HL-60/S4 treated with retinoic acid at 250 ng/mL for 4 days and 3 days (cell line): ENCODE measurements around the gene RMND1.
"Not testable (repeated sequence)": the region's sequence is repeated elsewhere in the genome, so short reads cannot be mapped to it uniquely, and the experiment has no call there.

Experiments
- in situ Hi-C: fragments of 300-500 bp; cut with MboI; formaldehyde crosslinking; loops from 2 replicates; pipeline ENCODE4 v1.7.0; 2022; ENCODE audit warnings: low sequenced_read_pairs

RMND1 gene

DNA sequence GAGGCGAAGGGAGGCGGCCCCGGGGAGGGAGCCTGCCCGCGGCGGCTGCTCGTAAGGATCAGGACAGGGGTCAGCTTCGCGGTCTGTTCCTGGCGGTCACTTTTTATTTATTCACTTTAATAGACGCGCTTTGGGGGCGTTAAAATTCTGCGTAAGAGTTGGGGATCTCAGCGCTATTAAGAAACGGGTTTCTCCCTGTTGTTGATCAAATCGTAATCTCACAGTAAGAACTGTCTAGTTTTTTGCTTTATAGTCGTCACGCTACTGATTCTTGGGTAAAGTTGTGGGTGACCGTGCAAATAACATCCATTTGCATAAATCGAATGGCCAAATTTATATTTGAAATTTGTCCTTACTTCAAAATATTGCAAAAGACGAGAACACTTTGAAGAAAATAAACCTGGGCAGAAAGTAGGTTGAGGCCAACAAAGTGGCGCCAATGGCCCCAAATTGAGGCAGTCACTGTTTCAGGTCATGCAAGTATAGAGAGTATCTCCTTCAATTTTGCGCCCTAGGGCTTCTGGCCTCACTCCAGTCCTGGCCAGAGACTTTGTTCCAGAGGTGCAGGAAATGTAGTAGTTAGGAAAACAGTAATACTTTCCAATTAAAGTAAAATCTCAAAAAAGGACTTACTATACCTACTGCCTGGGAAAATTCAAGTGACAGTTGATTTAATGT is 963 bp upstream of the RMND1 start:
- in situ Hi-C loops = no loop called here

DNA sequence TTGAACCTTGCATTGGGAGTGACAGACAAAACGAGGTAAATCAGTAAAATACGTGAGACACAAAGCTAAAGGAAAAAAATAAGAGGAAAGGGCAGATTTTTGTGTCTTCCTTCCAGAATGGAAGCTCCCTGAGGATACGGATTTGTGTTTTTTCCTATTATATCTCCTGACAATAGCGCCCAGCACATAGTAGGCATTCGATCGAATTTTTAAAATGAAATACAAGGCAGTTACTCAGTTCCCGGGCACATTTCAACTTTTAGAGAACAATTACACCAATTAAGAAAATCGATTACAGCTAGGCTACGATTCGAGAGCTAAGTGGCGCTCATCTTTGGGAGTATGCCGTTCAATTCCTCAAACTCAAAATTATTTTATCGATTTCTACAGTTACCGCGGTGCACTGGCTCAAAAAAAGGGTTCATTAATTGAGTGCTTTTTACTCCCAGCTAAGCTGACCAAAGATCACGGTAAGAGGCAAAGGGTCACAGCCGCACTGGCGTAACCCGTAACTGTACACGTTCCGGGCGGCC is 443 bp downstream of the RMND1 start:
- in situ Hi-C loops = no loop called here

DNA sequence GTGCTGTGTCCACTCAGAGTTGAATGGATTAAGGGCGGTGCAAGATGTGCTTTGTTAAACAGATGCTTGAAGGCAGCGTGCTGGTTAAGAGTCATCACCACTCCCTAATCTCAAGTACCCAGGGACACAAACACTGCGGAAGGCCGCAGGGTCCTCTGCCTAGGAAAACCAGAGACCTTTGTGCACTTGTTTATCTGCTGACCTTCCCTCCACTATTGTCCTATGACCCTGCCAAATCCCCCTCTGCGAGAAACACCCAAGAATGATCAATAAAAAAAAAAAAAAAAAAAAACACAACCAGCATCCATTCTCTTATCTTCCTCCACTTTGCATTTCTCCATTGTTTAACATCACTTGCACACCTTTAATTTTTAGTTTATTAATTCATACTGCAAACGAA is 998 bp downstream of the RMND1 start:
- in situ Hi-C loops = not testable (repeated sequence)

DNA sequence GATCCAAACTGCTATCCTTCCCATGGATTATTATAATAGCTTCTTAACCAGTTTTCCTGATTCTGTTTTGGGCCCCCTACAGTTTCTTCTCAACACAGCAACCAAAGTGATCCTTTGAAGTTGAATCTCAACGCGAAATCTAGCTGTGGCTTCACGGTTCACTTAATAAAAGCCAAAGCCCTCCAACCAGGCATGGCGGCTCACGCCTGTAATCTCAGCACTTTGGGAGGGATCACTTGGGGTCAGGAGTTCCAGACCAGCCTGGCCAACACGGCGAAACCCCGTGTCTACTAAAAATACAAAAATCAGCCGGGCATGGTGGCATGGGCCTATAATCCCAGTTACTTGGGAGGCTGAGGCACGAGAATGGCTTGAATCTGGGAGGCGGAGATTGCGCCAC is 3.3 kb downstream of the RMND1 start:
- in situ Hi-C loops = no loop called here

DNA sequence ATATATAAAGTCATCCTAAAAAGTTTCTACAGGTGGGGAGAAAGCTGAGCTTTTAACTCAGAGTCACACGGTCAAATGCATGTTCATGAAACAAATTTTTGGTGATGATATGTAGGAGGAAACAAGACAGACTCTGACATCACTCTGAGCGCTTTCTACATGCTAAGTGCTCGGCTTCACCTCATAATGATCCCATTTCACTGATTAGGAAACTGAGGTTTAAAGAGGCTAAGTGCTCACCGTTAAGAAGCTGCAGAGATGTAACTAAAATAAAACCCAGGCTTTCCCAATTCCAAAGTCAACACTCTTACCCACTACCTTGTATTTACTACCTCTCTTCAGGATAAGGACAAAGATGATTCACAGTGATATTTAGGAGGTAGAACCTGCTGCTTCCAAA is 4.7 kb downstream of the RMND1 start:
- in situ Hi-C loops = no loop called here

DNA sequence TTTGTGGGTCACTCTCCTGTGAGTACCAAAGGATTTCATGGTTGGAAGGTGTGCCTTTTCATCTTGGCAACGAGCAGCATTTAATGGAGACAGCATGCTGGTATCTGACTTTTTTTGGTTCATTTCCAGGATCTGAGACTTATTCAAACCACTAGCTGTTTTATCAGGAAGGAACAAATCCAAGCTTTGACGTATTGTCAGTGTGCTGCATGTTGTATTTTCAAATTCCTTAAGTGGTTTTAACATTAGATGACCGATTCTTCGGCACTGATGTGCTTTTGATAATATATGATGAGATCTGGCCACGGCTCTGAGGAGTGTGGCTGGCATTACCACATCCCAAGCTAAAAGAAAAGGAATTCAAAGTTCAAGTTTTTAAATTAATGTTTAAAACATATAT is 6.4 kb downstream of the RMND1 start:
- in situ Hi-C loops = no loop called here

DNA sequence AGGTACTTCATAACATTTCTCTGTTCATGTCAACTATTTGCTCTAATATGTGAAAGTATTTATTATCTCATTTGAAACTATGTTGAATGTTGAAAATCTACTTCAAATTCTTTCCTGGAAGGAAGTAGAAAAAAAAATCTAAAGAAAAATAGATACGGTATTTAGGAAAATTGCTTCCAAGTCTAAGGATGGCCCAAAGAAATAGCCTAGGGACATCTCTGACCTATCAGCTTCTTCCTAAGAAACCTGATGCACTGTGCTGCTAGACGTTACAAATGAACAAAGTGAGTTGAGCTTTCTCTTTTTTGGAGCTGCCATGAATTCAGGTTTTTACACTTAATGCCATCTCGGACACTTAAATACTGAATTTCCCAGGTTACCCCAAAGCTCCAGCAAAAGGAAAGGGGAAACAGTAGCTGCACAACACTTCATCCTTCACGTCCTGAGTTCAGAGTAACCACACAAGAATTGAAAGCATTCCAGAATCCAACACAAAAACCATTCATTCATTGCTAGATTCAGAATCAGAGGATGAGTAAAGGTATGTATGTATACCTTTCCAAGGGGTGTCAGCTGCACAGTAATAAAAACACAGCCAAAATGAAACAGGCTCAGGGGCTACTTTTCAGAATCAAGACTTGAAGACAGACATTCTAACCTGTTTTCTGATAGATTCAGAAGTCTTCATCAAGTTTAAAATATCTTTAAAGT is 7.9 kb downstream of the RMND1 start:
- in situ Hi-C loops = no loop called here

DNA sequence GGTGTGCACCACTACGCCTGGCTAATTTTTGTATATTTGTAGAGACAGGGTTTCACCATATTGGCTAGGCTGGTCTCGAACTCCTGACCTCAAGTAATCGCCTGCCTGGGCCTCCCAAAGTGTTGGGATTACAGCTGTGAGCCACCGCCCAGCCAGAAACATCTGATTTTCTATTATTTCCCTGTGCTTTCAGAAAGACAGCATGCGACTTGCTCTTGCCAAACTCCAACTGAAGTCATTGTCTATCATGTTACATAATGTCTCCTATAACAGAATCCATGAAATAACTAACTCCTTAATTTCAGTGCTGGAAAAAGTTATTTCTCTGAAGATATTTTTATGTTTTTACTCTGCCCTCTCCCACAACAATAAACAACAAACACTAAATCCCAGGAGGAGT is 8.5 kb downstream of the RMND1 start:
- in situ Hi-C loops = no loop called here

DNA sequence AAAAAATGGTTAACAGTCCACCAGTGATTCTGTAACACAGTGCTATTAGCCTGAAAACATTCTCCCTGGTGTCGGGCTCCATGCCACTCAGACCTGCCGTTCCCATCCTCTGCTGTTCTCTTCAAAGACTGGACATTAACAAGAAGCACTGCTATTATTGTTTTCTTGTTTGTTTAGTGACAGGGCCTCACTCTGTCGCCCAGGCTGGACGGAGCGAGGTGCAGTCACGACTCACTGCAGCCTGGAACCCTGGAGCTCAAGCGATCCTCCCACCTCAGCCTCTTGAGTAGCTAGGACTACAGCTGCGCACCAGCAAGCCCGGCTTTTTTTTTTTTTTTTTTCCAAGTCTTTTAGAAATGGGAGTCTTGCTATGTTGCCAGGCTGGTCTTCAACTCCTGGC is 9.6 kb downstream of the RMND1 start:
- in situ Hi-C loops = no loop called here

DNA sequence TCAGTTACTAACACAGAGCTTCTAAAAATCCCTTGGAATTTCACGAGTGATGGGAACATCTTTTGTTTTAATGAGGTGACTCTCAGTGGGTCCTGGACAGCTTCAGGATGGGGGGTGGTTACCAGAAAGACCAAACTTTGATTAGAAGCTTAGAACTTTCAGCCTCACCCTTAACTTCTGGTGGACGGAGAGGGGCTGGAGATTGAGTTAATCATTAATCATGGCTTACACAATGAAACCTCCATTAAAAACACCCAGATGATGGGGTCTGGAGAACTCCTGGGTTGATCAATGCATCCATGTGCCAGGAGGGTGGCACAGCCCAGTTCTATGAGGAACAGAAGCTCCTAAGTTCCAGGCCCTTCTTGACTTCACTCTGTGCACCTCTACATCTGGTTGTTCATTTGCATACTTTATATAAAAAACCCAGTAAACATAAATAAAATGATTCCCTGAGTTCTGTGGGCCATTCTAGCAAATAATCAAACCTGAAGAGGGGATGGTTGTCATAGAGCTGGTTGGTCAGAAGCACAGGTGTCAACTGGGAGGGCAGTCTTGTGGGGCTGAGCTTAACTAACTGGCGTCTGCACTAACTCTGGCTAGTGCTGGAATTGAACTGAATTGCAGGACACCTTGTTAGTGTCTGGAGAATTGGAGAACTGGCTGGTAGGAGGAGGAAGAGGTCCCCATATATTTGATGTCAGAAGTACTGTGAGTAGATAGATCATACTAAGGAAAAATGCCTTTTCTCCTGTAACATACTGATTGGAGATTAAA is 10.3 kb downstream of the RMND1 start:
- in situ Hi-C loops = no loop called here

DNA sequence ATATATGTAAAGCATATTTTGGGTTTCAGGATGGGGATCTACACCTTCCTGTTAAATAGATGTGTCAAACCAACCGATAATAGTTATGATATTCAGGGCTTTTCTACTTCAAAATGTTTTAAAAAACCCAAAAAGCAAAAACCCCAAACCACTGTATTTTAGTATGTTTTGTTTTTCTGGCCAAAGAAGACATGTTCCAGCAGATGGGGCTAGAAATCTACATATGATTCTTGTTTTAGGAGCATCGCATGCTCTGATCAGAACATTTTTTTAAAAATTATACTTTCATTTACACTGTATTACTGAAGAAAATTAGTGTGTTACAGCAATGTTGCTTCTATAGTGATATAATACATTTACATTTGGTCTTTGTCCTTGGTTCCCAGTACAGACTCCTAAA is 11.0 kb downstream of the RMND1 start:
- in situ Hi-C loops = no loop called here

DNA sequence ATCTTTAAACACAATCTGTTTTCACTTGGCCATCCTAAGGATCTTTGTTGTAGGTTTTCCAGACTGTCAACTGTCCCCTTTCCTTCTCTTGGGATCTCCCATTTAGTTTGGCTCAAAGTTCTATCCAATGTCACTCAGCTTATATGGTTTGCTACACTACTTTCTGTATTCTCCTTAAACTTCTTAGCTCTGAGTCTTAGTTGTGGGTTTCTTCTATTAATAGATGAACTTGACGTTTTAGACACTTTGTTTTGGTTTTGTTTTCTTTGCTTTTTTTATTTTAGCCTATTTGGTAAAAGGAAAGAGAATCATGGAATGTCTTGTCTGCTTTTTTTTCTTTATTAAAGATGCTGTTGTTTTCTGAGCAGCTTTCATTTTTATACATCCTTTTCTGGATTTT is 11.4 kb downstream of the RMND1 start:
- in situ Hi-C loops = no loop called here

DNA sequence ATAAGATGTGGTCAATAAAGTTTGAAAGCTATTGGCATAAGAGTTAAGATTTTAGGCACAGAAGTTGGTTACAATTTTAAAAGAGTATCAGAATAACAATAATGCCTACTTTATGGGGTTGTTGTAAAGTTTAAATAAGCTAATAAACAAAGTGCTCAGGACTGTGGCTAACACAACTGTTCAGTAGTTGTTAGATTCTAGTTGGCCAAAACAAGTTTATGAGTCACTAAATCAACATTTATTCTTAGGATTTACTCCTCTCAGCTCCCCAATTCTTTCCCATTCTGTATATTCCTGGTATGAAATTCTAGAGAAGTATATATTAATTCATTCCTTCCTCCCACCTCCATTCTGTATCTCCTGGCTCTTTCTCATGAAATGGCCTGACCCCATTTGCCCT is 14.5 kb downstream of the RMND1 start:
- in situ Hi-C loops = no loop called here

DNA sequence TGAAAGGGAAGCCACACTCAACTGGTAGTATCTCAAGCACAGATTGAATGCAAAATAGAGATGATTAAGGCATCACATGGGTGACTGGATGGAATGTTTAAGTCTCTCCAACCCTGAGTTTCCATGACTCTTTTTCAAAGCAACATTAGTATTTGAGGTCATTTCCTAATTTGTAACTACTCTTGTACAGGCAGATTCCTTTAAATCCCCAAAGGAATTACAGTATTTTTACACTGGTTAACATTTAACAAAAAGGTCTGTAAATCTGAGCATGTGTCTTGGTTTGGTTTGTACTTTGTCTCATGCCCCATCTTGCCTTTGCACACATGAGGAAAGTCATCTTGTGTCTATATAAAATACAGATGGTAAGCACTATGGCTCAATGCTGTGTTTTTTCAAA is 15.1 kb downstream of the RMND1 start:
- in situ Hi-C loops = no loop called here

DNA sequence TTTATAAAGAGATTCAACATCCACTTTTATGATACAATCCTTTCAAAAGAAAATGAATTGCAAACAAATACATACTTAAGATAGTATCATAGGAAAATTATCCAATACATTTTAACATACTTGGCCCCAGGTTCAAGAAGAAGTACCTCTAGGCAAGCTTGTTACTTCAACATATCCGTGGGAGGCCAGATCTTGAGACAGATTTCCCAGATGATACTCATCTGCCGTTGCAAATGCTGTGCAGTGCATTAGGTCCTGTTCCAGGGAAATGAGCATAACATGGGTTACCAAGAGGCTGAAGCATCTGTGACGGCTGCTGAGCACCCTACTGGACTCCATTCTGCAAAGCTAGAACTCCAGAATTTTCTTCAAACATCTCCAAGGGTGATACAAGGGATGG is 15.6 kb downstream of the RMND1 start:
- in situ Hi-C loops = no loop called here

DNA sequence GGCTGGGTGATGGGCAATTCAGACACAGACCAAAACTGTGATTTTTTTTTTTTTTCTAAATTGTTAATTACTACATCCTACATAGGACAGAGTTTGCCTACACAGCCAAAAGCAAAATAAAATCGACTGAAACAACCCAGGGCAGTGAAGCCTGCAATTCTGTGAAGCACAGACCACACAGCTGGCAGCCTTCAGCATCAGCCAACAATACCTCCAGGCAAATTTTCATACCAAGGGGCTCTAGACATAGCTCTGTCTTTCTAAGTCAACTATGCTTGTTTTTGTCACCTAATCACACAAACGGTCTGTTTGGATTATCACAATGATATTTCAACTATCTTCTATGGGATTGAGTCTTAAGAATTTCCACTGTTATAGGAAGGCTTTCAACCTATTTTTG is 17.6 kb downstream of the RMND1 start:
- in situ Hi-C loops = no loop called here

DNA sequence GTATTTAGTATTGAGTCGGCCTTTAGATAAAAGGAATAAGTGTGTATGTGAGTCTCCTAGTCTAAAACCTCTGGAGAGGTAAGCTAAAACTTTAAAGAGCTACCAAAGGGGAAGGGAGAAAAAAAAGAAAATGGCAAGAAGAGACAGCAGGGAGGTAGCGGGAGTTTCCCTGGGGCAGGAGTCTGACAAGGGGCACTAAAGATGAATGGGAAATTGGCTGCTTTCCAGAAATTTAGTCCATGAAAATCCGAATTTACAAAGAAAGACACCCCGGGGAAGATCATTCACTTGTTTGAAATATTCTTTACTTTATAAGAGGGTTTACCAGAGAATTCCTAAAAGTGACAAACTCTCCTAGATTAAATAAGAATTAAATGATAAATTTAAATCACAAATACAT is 19.3 kb downstream of the RMND1 start:
- in situ Hi-C loops = no loop called here

DNA sequence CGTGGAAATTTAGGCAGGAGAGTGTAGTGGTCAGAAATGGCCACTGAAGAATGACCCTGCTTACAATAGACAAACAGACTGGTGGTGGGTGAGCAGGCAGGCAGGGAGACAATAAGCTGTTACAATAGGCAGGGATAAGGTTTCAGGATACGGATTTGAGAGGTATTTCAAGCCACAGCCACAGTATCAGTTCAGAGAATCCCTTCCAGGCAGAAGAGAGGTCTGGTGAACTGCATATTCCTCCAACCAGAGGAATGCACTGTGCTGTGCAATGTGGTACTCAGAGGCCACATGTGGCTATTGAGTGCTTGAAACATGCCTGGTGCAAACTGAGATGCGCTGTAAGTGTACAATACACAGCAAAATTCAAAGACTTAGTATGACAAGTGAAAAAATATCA is 20.6 kb downstream of the RMND1 start:
- in situ Hi-C loops = no loop called here

DNA sequence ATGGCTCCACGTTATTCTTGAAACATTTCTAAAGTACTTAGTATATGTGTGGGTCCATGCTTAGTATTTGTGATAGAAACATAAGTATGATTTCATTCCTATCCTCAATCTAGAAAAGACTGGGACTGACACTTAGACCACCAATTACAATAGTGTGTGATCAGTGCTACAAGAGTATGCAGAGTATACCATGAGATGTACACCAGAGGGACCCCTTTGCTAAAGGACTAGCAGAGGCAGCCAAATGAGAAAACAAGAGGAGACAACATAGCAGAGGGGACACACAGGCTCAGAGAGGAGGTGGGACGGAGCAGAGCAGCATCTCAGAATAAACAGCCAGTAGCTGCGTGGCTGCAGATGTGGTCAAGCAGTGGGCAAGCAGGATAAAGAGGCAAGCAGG is 21.0 kb downstream of the RMND1 start:
- in situ Hi-C loops = no loop called here

DNA sequence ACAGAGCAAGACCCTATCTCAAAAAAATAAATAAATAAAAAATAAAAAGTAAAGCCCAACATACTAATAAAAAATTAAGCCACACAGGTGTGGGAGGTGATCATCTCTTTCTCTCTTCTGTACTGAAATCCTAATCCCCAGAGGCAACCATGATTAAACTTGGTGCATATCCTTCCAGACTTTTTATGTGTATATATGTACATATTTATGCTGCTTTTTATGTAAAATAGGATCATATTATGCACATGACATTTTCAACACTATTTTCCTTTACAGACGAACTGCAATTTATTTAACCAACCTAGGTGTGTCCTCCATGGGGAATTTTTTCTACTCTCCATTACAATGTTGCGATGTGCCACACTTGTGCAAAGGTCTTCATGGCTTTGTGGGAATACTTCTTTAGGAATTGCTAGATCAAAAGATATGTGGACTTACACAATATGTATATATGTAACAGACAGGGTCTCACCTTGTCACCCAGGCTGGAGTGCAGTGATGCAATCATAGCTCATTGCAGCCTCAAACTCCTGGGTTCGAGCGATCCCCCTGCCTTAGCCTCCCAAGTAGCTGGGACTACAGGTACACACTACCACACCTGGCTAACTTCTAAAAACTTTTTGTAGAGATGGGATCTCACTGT is 23.7 kb downstream of the RMND1 start:
- in situ Hi-C loops = no loop called here

DNA sequence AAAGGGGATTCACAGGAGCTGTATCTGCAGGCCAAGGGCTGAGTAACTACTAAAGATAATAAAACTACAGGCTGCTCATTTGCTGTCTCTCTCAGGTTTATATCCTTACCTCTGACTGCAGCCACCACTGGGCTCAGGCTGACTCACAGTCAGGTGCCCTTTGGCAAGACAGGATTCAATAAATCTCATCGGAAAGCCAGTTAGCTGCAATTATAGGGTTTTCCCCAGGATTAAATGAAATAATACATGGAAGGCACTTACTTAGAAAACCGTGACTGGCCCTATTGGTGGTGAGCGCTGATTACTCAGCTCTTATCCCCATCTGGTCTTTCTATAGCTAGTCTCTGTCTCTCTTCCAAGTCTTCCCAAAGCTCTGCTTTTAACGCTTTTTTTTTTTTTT is 26.4 kb downstream of the RMND1 start:
- in situ Hi-C loops = no loop called here
